HepG2 (cell line): ENCODE measurements around the gene ZCRB1. TPM values are rescaled to one million over a fixed set of nuclear protein-coding genes. Genes with fewer than 3 reads are reported as not detected.

ENCODE experiments used
- ATF7 ChIP-seq, 2 experiments: fragments of 450-650 bp in 1 of 2; sonication (generic) in 1 of 2; formaldehyde crosslinking in 1 of 2; IDR thresholded peaks; 2 replicates each; pipeline versions ENCODE4 v1.4.0 to v1.6.1; 2016 to 2020; ENCODE audit warnings: antibody characterized with exemption in 1 of 2, mild to moderate bottlenecking in 1 of 2, missing genetic modification reagents in 1 of 2
- ATRX ChIP-seq: sonication (generic); formaldehyde crosslinking; IDR thresholded peaks from 2 replicates; pipeline ENCODE4 v1.4.0; 2020; ENCODE audit warnings: missing genetic modification reagents, borderline replicate concordance
- BATF2 ChIP-seq: sonication (generic); formaldehyde crosslinking; IDR thresholded peaks from 2 replicates; pipeline ENCODE4 v1.8.0; 2022; ENCODE audit warnings: mild to moderate bottlenecking, missing genetic modification reagents, moderate library complexity
- CHCHD3 ChIP-seq: sonication (generic); formaldehyde crosslinking; IDR thresholded peaks from 2 replicates; pipeline ENCODE4 v1.8.0; 2022; ENCODE audit warnings: mild to moderate bottlenecking, missing genetic modification reagents, moderate library complexity
- EHMT2 ChIP-seq: fragments of 200-600 bp; sonication (generic); IDR thresholded peaks from 2 replicates; pipeline ENCODE4 v1.7.0; 2017; ENCODE audit warnings: antibody characterized with exemption, low read depth, low read length, borderline replicate concordance
- FOXA1 ChIP-seq, 2 experiments: fragments of 450-650 bp in 1 of 2; sonication (generic) in 1 of 2; formaldehyde crosslinking in 1 of 2; IDR thresholded peaks; 2 replicates each; pipeline versions ENCODE4 v1.4.0 to v1.6.1; 2016 to 2020; ENCODE audit warnings: missing genetic modification reagents in 1 of 2
- HBP1 ChIP-seq: IDR thresholded peaks from 2 replicates; pipeline ENCODE4 v1.6.1; 2016; ENCODE audit warnings: low read depth, control low read depth
- HNF4G ChIP-seq, 2 experiments: sonication (generic) in 1 of 2; formaldehyde crosslinking in 1 of 2; IDR thresholded peaks; 2 replicates each; pipeline versions ENCODE4 v1.4.0 to v1.6.1; 2011 to 2020; ENCODE audit warnings: borderline replicate concordance in 2 of 2, low read depth in 2 of 2, mild to moderate bottlenecking in 2 of 2, low read length in 1 of 2, missing genetic modification reagents in 1 of 2, moderate library complexity in 1 of 2
- KAT2B ChIP-seq: fragments of 150-350 bp; IDR thresholded peaks from 2 replicates; pipeline ENCODE4 v1.6.1; 2014; ENCODE audit warnings: low read depth, low read length, borderline replicate concordance
- KLF16 ChIP-seq, 2 experiments: sonication (generic) in 1 of 2; formaldehyde crosslinking in 1 of 2; IDR thresholded peaks; 2 replicates each; pipeline versions ENCODE4 v1.6.1 to v1.8.0; 2016 to 2023; ENCODE audit warnings: missing genetic modification reagents in 2 of 2, missing compliant biosample characterization in 1 of 2
- MAFK ChIP-seq, 2 experiments: IDR thresholded peaks in 1 of 2; conservative IDR thresholded peaks in 1 of 2; 2 replicates each; pipeline ENCODE4 v1.6.1; 2011; ENCODE audit warnings: improper control_type of control experiment in 2 of 2, low read length in 2 of 2
- MBD4 ChIP-seq: IDR thresholded peaks from 2 replicates; pipeline ENCODE4 v1.6.1; 2012; ENCODE audit warnings: low read length, inconsistent platforms, borderline replicate concordance
- NFKBIZ ChIP-seq: IDR thresholded peaks from 2 replicates; pipeline ENCODE4 v1.6.1; 2018; ENCODE audit warnings: missing genetic modification reagents, missing compliant biosample characterization
- POLR2A ChIP-seq, 2 experiments: IDR thresholded peaks; 2 replicates each; pipeline ENCODE4 v1.6.1; 2011; ENCODE audit warnings: low read depth in 2 of 2, low read length in 2 of 2, mild to moderate bottlenecking in 1 of 2, moderate library complexity in 1 of 2; ENCODE audit not compliant: insufficient read depth in 1 of 2
- RNF2 ChIP-seq: fragments of 450-650 bp; conservative IDR thresholded peaks from 2 replicates; pipeline ENCODE4 v1.6.1; 2016; ENCODE audit warnings: low read depth
- SIX1 ChIP-seq: sonication (generic); formaldehyde crosslinking; IDR thresholded peaks from 2 replicates; pipeline ENCODE4 v1.4.0; 2020; ENCODE audit warnings: missing genetic modification reagents, borderline replicate concordance
- TERF1 ChIP-seq: sonication (generic); formaldehyde crosslinking; IDR thresholded peaks from 2 replicates; pipeline ENCODE4 v1.8.0; 2022; ENCODE audit warnings: mild to moderate bottlenecking, missing genetic modification reagents, moderate library complexity
- YY1 ChIP-seq: IDR thresholded peaks from 2 replicates; pipeline ENCODE4 v1.6.1; 2011; ENCODE audit warnings: low read length, low read depth, moderate library complexity, mild to moderate bottlenecking; ENCODE audit not compliant: insufficient read depth, insufficient replicate concordance
- ZBTB7A ChIP-seq: sonication (generic); formaldehyde crosslinking; IDR thresholded peaks from 2 replicates; pipeline ENCODE4 v1.8.0; 2022; ENCODE audit warnings: mild to moderate bottlenecking, missing genetic modification reagents
- ZFX ChIP-seq: sonication (generic); formaldehyde crosslinking; IDR thresholded peaks from 2 replicates; pipeline ENCODE4 v1.4.0; 2020; ENCODE audit warnings: mild to moderate bottlenecking, low read depth, missing genetic modification reagents, moderate library complexity
- ZNF274 ChIP-seq: sonication (generic); formaldehyde crosslinking; IDR thresholded peaks from 2 replicates; pipeline ENCODE4 v1.5.1; 2020; ENCODE audit warnings: mild to moderate bottlenecking, missing genetic modification reagents
- ZNF350 ChIP-seq: sonication (generic); formaldehyde crosslinking; IDR thresholded peaks from 2 replicates; pipeline ENCODE4 v1.4.0; 2020; ENCODE audit warnings: mild to moderate bottlenecking, low read depth, missing genetic modification reagents, borderline replicate concordance
- ZNF572 ChIP-seq: sonication (generic); formaldehyde crosslinking; IDR thresholded peaks from 2 replicates; pipeline ENCODE4 v1.5.1; 2020; ENCODE audit warnings: mild to moderate bottlenecking, missing genetic modification reagents
- ZNF576 ChIP-seq: sonication (generic); formaldehyde crosslinking; IDR thresholded peaks from 2 replicates; pipeline ENCODE4 v1.4.0; 2020; ENCODE audit warnings: mild to moderate bottlenecking, missing genetic modification reagents
- ZNF577 ChIP-seq: sonication (generic); formaldehyde crosslinking; IDR thresholded peaks from 2 replicates; pipeline ENCODE4 v1.4.0; 2020; ENCODE audit warnings: mild to moderate bottlenecking, low read depth, missing genetic modification reagents, borderline replicate concordance
- ZNF678 ChIP-seq: sonication (generic); formaldehyde crosslinking; IDR thresholded peaks from 2 replicates; pipeline ENCODE4 v1.4.0; 2020; ENCODE audit warnings: mild to moderate bottlenecking, missing genetic modification reagents
- polyA plus RNA-seq, 8 experiments: library from polyadenylated mRNA; depleted of rRNA in 3 of 8; stranded (reverse) in 7 of 8; unstranded in 1 of 8; fragments of >200 nt; fragmentation: Illumina TruSeq in 4 of 8; extraction: Trizol in 4 of 8; gene quantifications; 2 replicates each; pipeline versions ENCODE4 v1.2.1 to v1.2.3, GENCODE V29; 2011 to 2016; ENCODE audit warnings: low read depth in 4 of 8, missing spikeins in 1 of 8, mixed read lengths in 1 of 8; ENCODE audit not compliant: insufficient read depth in 1 of 8
- total RNA-seq, 5 experiments: library from RNA; depleted of rRNA; stranded (reverse); fragments of >200 nt; fragmentation: Illumina TruSeq; extraction: Trizol; gene quantifications; 2 replicates each; pipeline ENCODE4 v1.2.3, GENCODE V29; 2016; ENCODE audit warnings: low read depth in 1 of 5

The ZCRB1 gene
- total and polyA plus RNA-seq, 2 of the 13 experiments (the other 11 are each of a cell fraction or from before 2014, with no cell fraction given), result 43.5 to 49.8 TPM

- TF ChIP-seq TERF1 (CRISPR knock-in tag) (no peak), POLR2A (IDR thresholded peaks at IDR 0.05; ENCODE audit: insufficient read depth in 1 of 2, low read depth in 2 of 2, low read length in 2 of 2) (peak; percentile 86 to 88), ZNF274 (peak; percentile 70), NFKBIZ (no peak), FOXA1 (IDR thresholded peaks at IDR 0.05) (no peak), FOXA1 (CRISPR knock-in tag; IDR thresholded peaks at IDR 0.05) (0 out of 2 replicates have a peak, but pooled peaks have one; percentile 6), KLF16 (CRISPR knock-in tag; IDR thresholded peaks at IDR 0.05) (no peak; a peak in 1 of 4 replicates), YY1 (peak; percentile 51), ZNF678 (CRISPR knock-in tag) (no peak), ATRX (CRISPR knock-in tag) (no peak), SIX1 (no peak), HBP1 (CRISPR knock-in tag) (no peak), ZNF576 (CRISPR knock-in tag) (no peak), HNF4G (IDR thresholded peaks at IDR 0.05; ENCODE audit: borderline replicate concordance, low read depth, low read length) (no peak), HNF4G (CRISPR knock-in tag; IDR thresholded peaks at IDR 0.05; ENCODE audit: borderline replicate concordance, low read depth) (no peak), ZNF350 (CRISPR knock-in tag) (peak; percentile 55; the same call in 1 of the 2 replicates), ZNF577 (CRISPR knock-in tag) (no peak), ZBTB7A (no peak), MBD4 (no peak), ZNF572 (CRISPR knock-in tag) (no peak), CHCHD3 (no peak), ZFX (CRISPR knock-in tag) (peak; percentile 93), MAFK (conservative IDR thresholded peaks at IDR 0.05 in 1 of 2, IDR thresholded peaks at IDR 0.05 in 1 of 2; ENCODE audit: low read length in 2 of 2) (no peak), EHMT2 (no peak), BATF2 (CRISPR knock-in tag) (no peak), KAT2B (no peak), RNF2 (no peak), ATF7 (IDR thresholded peaks at IDR 0.05) (no peak), ATF7 (CRISPR knock-in tag; IDR thresholded peaks at IDR 0.05) (no peak)
These were observed at the start of gene ZCRB1, which contains the start of gene PPHLN1 (continued) for GRCh38 chr12:42325653-42326474.
